CD8-positive, alpha-beta memory T cell (primary cell): ENCODE data around the gene COPZ1. TPM values are rescaled to one million over a fixed set of nuclear protein-coding genes. Genes with fewer than 3 reads are reported as not detected.

Experiments used
- CTCF ChIA-PET: fragments of 350-600 bp; sonication (Branson Sonifier 250); formaldehyde crosslinking; loops from one replicate; lab custom pipeline; 2021; ENCODE audit warnings: antibody characterized with exemption; lab: Charles Lee
- POLR2A ChIA-PET: fragments of 350-600 bp; sonication (Branson Sonifier 250); formaldehyde crosslinking; loops from one replicate; lab custom pipeline; 2021; ENCODE audit warnings: antibody characterized with exemption; lab: Charles Lee
- DNase-seq, 5 donors: peaks; one replicate each; pipeline versions ENCODE4 v3.0.0 to v3.0.0-alpha.2; 2020 to 2022; ENCODE audit warnings: mixed read lengths in 1 of 5
- H3K27ac ChIP-seq: one replicate; pipeline ENCODE4 v1.7.0; 2013; ENCODE audit warnings: low read depth, mild to moderate bottlenecking, low read length, moderate library complexity
- H3K27me3 ChIP-seq: 2 replicates; pipeline ENCODE4 v1.7.0; 2013; ENCODE audit warnings: low read length, mild to moderate bottlenecking; ENCODE audit not compliant: insufficient read depth, poor library complexity, severe bottlenecking
- H3K36me3 ChIP-seq: 2 replicates; pipeline ENCODE4 v1.7.0; 2013; ENCODE audit warnings: mild to moderate bottlenecking, low read length, moderate library complexity; ENCODE audit not compliant: insufficient read depth
- H3K4me1 ChIP-seq: 2 replicates; pipeline ENCODE4 v1.7.0; 2013; ENCODE audit warnings: mild to moderate bottlenecking, low read length, moderate library complexity; ENCODE audit not compliant: insufficient read depth
- H3K4me3 ChIP-seq: 2 replicates; pipeline ENCODE4 v1.7.0; 2013; ENCODE audit warnings: mild to moderate bottlenecking, low read length
- H3K9me3 ChIP-seq: 2 replicates; pipeline ENCODE4 v1.7.0; 2013; ENCODE audit warnings: mild to moderate bottlenecking, low read length
- H3K27ac Mint-ChIP-seq, 8 donors: one replicate each; pipeline ENCODE4 v1.8.0; 2020 to 2021; ENCODE audit warnings: mixed read lengths in 8 of 8, mild to moderate bottlenecking in 6 of 8, inconsistent platforms in 3 of 8, moderate library complexity in 3 of 8
- H3K27me3 Mint-ChIP-seq, 2 donors: one replicate each; pipeline ENCODE4 v1.8.0; 2020 to 2021; ENCODE audit warnings: mixed read lengths in 2 of 2, mild to moderate bottlenecking in 1 of 2, moderate library complexity in 1 of 2
- H3K36me3 Mint-ChIP-seq, 3 donors: one replicate each; pipeline ENCODE4 v1.8.0; 2020 to 2021; ENCODE audit warnings: mixed read lengths in 3 of 3, inconsistent platforms in 1 of 3, mild to moderate bottlenecking in 1 of 3
- H3K4me1 Mint-ChIP-seq, 3 donors: one replicate each; pipeline ENCODE4 v1.8.0; 2020 to 2021; ENCODE audit warnings: mixed read lengths in 3 of 3, inconsistent platforms in 1 of 3, mild to moderate bottlenecking in 1 of 3
- H3K4me3 Mint-ChIP-seq, 7 donors: one replicate each; pipeline ENCODE4 v1.8.0; 2020 to 2021; ENCODE audit warnings: mixed read lengths in 7 of 7, mild to moderate bottlenecking in 6 of 7, moderate library complexity in 4 of 7, inconsistent platforms in 2 of 7
- H3K9me3 Mint-ChIP-seq, 5 donors: one replicate each; pipeline ENCODE4 v1.8.0; 2020 to 2022; ENCODE audit warnings: mixed read lengths in 5 of 5, mild to moderate bottlenecking in 3 of 5, moderate library complexity in 2 of 5, inconsistent platforms in 1 of 5
- polyA plus RNA-seq: library from polyadenylated mRNA; unstranded; fragments of 300-500 nt; fragmentation: Illumina TruSeq; gene quantifications from one replicate; pipeline ENCODE4 v1.2.3, GENCODE V29; 2021
- total RNA-seq, 2 experiments: library from RNA; stranded (reverse); gene quantifications; one replicate each; pipeline ENCODE4 v1.2.3, GENCODE V29; 2021

The COPZ1 gene
- 100 to 1,000 TPM; 112 to 115 TPM for total RNA-seq
- 158 TPM for polyA plus RNA-seq

- Histone ChIP-seq H3K4me3 (peak within 1 kb of the TSS; percentile 97), H3K36me3 (no peaks in the 10 kb centered on the region), H3K27ac (peak within 1 kb of the TSS; percentile 94), H3K27me3 (no peaks in the 10 kb centered on the region), H3K4me1 (peaks cover 25% of the 10 kb centered on the region), H3K9me3 (no peaks in the 10 kb centered on the region)
- H3K4me1 Mint-ChIP-seq, result peaks cover 32 to 41% (median 37%) of the 10 kb centered on the region in 3 donors
- DNase-seq, result peak; percentile 87 to 97 (median 94)
- ChIA-PET CTCF (interaction anchor here (0.6 to 3.6 kb wide), 23 partner anchors 11 to 149 kb away, joined by 3 to 37 read pairs (median 5); partner anchors contain the start of genes CBX5, GTSF1, HNRNPA1 and NFE2), POLR2A (interaction anchor here (0.7 to 1.9 kb wide), 8 partner anchors 10 to 108 kb away, joined by 3 to 20 read pairs (median 4); partner anchors contain the start of genes CBX5 and HNRNPA1)
- no peaks in the 10 kb centered on the region for H3K9me3 Mint-ChIP-seq
- no peaks in the 10 kb centered on the region for H3K27me3 Mint-ChIP-seq
- peaks cover 3 to 22% (median 3%) of the 10 kb centered on the region in 3 donors for H3K36me3 Mint-ChIP-seq
- peak within 1 kb of the TSS; percentile 93 to 100 (median 98) for H3K4me3 Mint-ChIP-seq
- peak within 1 kb of the TSS; percentile 92 to 100 (median 98) for H3K27ac Mint-ChIP-seq
Observed at GRCh38 chr12:54324617-54325441, at the start of gene COPZ1. Gene COPZ1 (plus strand): TSS chr12:54325131. CDS start chr12:54325164, 33 bp downstream.

GRCh38 chr12:54276368-54276767 is 48.6 kb upstream of the COPZ1 start:
- Histone ChIP-seq H3K9me3 (no peaks in the 10 kb centered on the region), H3K4me3 (no peak overlapping the region), H3K27me3 (no peaks in the 10 kb centered on the region), H3K36me3 (peaks cover 4% of the 10 kb centered on the region), H3K4me1 (peaks cover 24% of the 10 kb centered on the region), H3K27ac (no peak overlapping the region)
- ChIA-PET CTCF (interaction anchor here (0.8 to 1.1 kb wide), 2 partner anchors 60 to 76 kb away, joined by 3 to 5 read pairs; no protein-coding TSS in a partner anchor), POLR2A (no interaction called here)
- Mint-ChIP-seq H3K27ac (peak overlapping the region in 7 of 8 donors; percentile 1 to 80 (median 71)), H3K9me3 (no peaks in the 10 kb centered on the region), H3K4me3 (peak overlapping the region in 4 of 7 donors; percentile 5 to 47 (median 34)), H3K27me3 (no peaks in the 10 kb centered on the region), H3K36me3 (peaks cover 0 to 15% (median 2%) of the 10 kb centered on the region in 3 donors), H3K4me1 (peaks cover 17 to 40% (median 34%) of the 10 kb centered on the region in 3 donors)
- no peak for DNase-seq

- no peak overlapping the region for H3K4me3 ChIP-seq
Observed at GRCh38 chr12:54277823-54278276, 47.1 kb upstream of the COPZ1 start.

GRCh38 chr12:54279227-54279631 is 45.7 kb upstream of the COPZ1 start:
- no peaks in the 10 kb centered on the region for H3K9me3 Mint-ChIP-seq
- POLR2A ChIA-PET, result interaction anchor here (0.6 to 2.5 kb wide), 9 partner anchors 19 to 706 kb away, joined by 3 to 29 read pairs (median 4); partner anchors contain the start of gene COPZ1
- peaks cover 22 to 42% (median 23%) of the 10 kb centered on the region in 3 donors for H3K4me1 Mint-ChIP-seq
- H3K4me3 Mint-ChIP-seq, result no peak overlapping the region
- Histone ChIP-seq H3K36me3 (peaks cover 33% of the 10 kb centered on the region), H3K9me3 (no peaks in the 10 kb centered on the region), H3K4me1 (peaks cover 53% of the 10 kb centered on the region), H3K4me3 (peak overlapping the region; percentile 92), H3K27me3 (no peaks in the 10 kb centered on the region), H3K27ac (peak overlapping the region; percentile 92)
- no peak for DNase-seq
- H3K27ac Mint-ChIP-seq, result no peak overlapping the region
- no peaks in the 10 kb centered on the region for H3K27me3 Mint-ChIP-seq
- H3K36me3 Mint-ChIP-seq, result peaks cover 3 to 22% (median 18%) of the 10 kb centered on the region in 3 donors
- CTCF ChIA-PET, result interaction anchor here (1.7 to 3.1 kb wide), 5 partner anchors 12 to 100 kb away, joined by 4 to 15 read pairs (median 9); partner anchors contain the start of gene COPZ1

More at GRCh38 chr12:54277823-54278276, 47.1 kb upstream of the COPZ1 start:
- peaks cover 6 to 14% (median 13%) of the 10 kb centered on the region in 3 donors for H3K36me3 Mint-ChIP-seq
- no peaks in the 10 kb centered on the region for H3K9me3 Mint-ChIP-seq
- peak overlapping the region; percentile 92 for H3K27ac ChIP-seq
- H3K27me3 ChIP-seq, result no peaks in the 10 kb centered on the region
- H3K36me3 ChIP-seq, result peaks cover 19% of the 10 kb centered on the region
- H3K4me1 Mint-ChIP-seq, result peaks cover 28 to 34% (median 31%) of the 10 kb centered on the region in 3 donors
- POLR2A ChIA-PET, result no interaction called here
- no peak for DNase-seq
- H3K4me3 Mint-ChIP-seq, result peak overlapping the region in 1 of 7 donors; percentile 74
- H3K27ac Mint-ChIP-seq, result peak overlapping the region in 1 of 8 donors; percentile 41
- H3K4me1 ChIP-seq, result peaks cover 39% of the 10 kb centered on the region
- H3K9me3 ChIP-seq, result no peaks in the 10 kb centered on the region
- H3K27me3 Mint-ChIP-seq, result no peaks in the 10 kb centered on the region
- CTCF ChIA-PET, result interaction anchor here (1.6 to 3.1 kb wide), 2 partner anchors 27 to 62 kb away, joined by 5 to 12 read pairs; no protein-coding TSS in a partner anchor

- no peak within 1 kb of the TSS for H3K27ac Mint-ChIP-seq
- peak within 1 kb of the TSS; percentile 92 for H3K4me3 ChIP-seq
- no peaks in the 10 kb centered on the region for H3K9me3 ChIP-seq
- CTCF ChIA-PET, result interaction anchor here (0.8 to 3.1 kb wide), 9 partner anchors 12 to 120 kb away, joined by 3 to 15 read pairs (median 6); partner anchors contain the start of gene COPZ1
- H3K4me3 Mint-ChIP-seq, result no peak within 1 kb of the TSS
- DNase-seq, result peak; percentile 99 to 100 (median 100)
- peak within 1 kb of the TSS; percentile 92 for H3K27ac ChIP-seq
- H3K4me1 ChIP-seq, result peaks cover 59% of the 10 kb centered on the region
- H3K27me3 ChIP-seq, result no peaks in the 10 kb centered on the region
- peaks cover 18 to 47% (median 19%) of the 10 kb centered on the region in 3 donors for H3K4me1 Mint-ChIP-seq
- POLR2A ChIA-PET, result interaction anchor here (0.5 to 2.5 kb wide), 21 partner anchors 13 to 779 kb away, joined by 3 to 29 read pairs (median 3); partner anchors contain the start of genes COPZ1 and NCKAP1L
- H3K36me3 Mint-ChIP-seq, result peaks cover 3 to 26% (median 21%) of the 10 kb centered on the region in 3 donors
- no peaks in the 10 kb centered on the region for H3K27me3 Mint-ChIP-seq
- H3K9me3 Mint-ChIP-seq, result no peaks in the 10 kb centered on the region
- peaks cover 38% of the 10 kb centered on the region for H3K36me3 ChIP-seq
Observed at GRCh38 chr12:54279632-54280467, 45.1 kb upstream of the COPZ1 start, which contains the start of gene CBX5. Gene CBX5 (minus strand): TSS chr12:54280122. CDS start chr12:54257650, 22,472 bp downstream.

- Mint-ChIP-seq H3K9me3 (no peaks in the 10 kb centered on the region), H3K27ac (peak within 1 kb of the TSS in 1 of 8 donors; percentile 21), H3K36me3 (peaks cover 1 to 29% (median 21%) of the 10 kb centered on the region in 3 donors), H3K4me1 (peaks cover 11 to 51% (median 12%) of the 10 kb centered on the region in 3 donors), H3K27me3 (no peaks in the 10 kb centered on the region), H3K4me3 (no peak within 1 kb of the TSS)
- H3K4me3 ChIP-seq, result peak within 1 kb of the TSS; percentile 92
- no peaks in the 10 kb centered on the region for H3K9me3 ChIP-seq
- CTCF ChIA-PET, result interaction anchor here (0.8 to 3.1 kb wide), 10 partner anchors 11 to 119 kb away, joined by 3 to 15 read pairs (median 5); partner anchors contain the start of gene COPZ1
- peaks cover 43% of the 10 kb centered on the region for H3K36me3 ChIP-seq
- peak within 1 kb of the TSS; percentile 92 for H3K27ac ChIP-seq
- H3K27me3 ChIP-seq, result no peaks in the 10 kb centered on the region
- DNase-seq, result peak; percentile 86 to 99 (median 97)
- POLR2A ChIA-PET, result interaction anchor here (0.6 to 2.5 kb wide), 20 partner anchors 13 to 780 kb away, joined by 3 to 29 read pairs (median 4); partner anchors contain the start of genes COPZ1 and NCKAP1L
- H3K4me1 ChIP-seq, result peaks cover 67% of the 10 kb centered on the region
Observed at GRCh38 chr12:54280468-54281260, 44.3 kb upstream of the COPZ1 start, which contains the start of gene HNRNPA1. Gene HNRNPA1 (plus strand): TSS chr12:54280726. CDS start chr12:54280808, 82 bp downstream.
